Measurements from ENCODE around the gene PTPRJ. TPM values are rescaled to one million over a fixed set of nuclear protein-coding genes. Genes with fewer than 3 reads are reported as not detected.

PTPRJ gene
- total RNA-seq, 2 donors from 2014 or later: 3.4 to 8.0 TPM

DNA sequence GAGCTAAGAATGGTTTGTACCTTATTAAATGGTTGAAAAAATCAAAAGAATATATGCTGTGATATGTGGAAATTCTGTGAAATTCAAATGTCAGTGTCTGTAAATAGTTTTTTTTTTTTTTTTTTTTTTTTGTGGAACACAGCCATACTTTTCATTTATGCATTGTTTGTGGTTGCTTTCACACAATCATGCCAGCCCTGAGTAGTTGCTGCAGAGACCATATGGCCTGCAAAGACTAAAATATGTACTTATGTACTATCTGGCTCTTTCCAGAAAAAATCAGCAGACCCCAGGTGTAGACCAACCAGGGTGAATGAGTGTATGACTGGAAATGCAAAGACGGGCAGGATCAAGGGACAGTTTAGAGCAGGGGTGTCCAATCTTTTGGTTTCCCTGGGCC, 98.3 kb downstream of the PTPRJ start:
- no peaks in the 10 kb centered on the region for H3K36me3 ChIP-seq
- peaks cover 0 to 17% of the 10 kb centered on the region in 2 donors for H3K4me1 ChIP-seq
- no peaks in the 10 kb centered on the region for H3K27me3 ChIP-seq
- no peak for TF ChIP-seq CTCF (IDR thresholded peaks at IDR 0.05)
- DNase-seq (ENCODE audit: low spot score): no peak
- no peak overlapping the region for H3K4me3 ChIP-seq
- H3K27ac ChIP-seq: no peak overlapping the region
- no peaks in the 10 kb centered on the region for H3K9me3 ChIP-seq

GRCh38 chr11:48079596-48079995, 99.2 kb downstream of the PTPRJ start:
- Histone ChIP-seq H3K36me3 (no peaks in the 10 kb centered on the region), H3K27me3 (no peaks in the 10 kb centered on the region), H3K27ac (no peak overlapping the region), H3K4me1 (peaks cover 0 to 17% of the 10 kb centered on the region in 2 donors), H3K4me3 (no peak overlapping the region), H3K9me3 (no peaks in the 10 kb centered on the region)
- DNase-seq (ENCODE audit: low spot score): no peak
- no peak for TF ChIP-seq CTCF (IDR thresholded peaks at IDR 0.05)

GRCh38 chr11:48080301-48080861, 100.0 kb downstream of the PTPRJ start:
- Histone ChIP-seq H3K4me3 (no peak overlapping the region), H3K4me1 (peaks cover 0 to 17% of the 10 kb centered on the region in 2 donors), H3K9me3 (no peaks in the 10 kb centered on the region), H3K36me3 (no peaks in the 10 kb centered on the region), H3K27ac (peak overlapping the region; percentile 76 to 85), H3K27me3 (no peaks in the 10 kb centered on the region)
- TF ChIP-seq CTCF (IDR thresholded peaks at IDR 0.05): no peak
- DNase-seq (ENCODE audit: low spot score): no peak

GRCh38 chr11:48081151-48082010, 101.0 kb downstream of the PTPRJ start:
- Histone ChIP-seq H3K27me3 (no peaks in the 10 kb centered on the region), H3K4me1 (peaks cover 0 to 17% of the 10 kb centered on the region in 2 donors), H3K4me3 (peak overlapping the region in 1 of 2 donors; percentile 17), H3K27ac (peak overlapping the region; percentile 76 to 85), H3K9me3 (no peaks in the 10 kb centered on the region), H3K36me3 (no peaks in the 10 kb centered on the region)
- no peak for TF ChIP-seq CTCF (IDR thresholded peaks at IDR 0.05)
- peak; percentile 90 for DNase-seq (ENCODE audit: low spot score)

DNA sequence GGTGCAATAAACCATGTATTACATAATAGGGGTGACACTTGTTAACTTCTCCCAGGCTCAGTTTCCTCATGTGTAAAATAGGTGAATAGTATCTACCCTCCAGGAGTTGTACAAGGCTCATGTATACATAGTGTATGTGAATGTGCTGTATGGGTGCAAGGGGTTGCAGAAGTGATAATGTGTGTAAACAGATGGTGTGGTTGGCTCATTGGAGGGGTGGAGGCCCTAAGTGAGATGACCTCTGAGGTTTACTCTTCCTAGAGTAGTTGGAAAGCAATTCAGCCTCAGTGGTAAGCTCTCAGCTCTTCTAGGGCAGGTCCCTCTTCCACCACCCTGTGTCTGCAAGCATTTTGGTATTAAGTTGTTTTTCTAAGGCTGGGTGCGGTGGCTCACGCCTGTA, 102.4 kb downstream of the PTPRJ start:
- Histone ChIP-seq H3K27ac (no peak overlapping the region), H3K9me3 (no peaks in the 10 kb centered on the region)

More for the DNA sequence above, 102.4 kb downstream of the PTPRJ start:
- no peak for DNase-seq (ENCODE audit: low spot score)
- TF ChIP-seq CTCF (IDR thresholded peaks at IDR 0.05): no peak
- H3K4me1 ChIP-seq: peaks cover 0 to 20% of the 10 kb centered on the region in 2 donors
- no peaks in the 10 kb centered on the region for H3K36me3 ChIP-seq
- no peaks in the 10 kb centered on the region for H3K27me3 ChIP-seq
- no peak overlapping the region for H3K4me3 ChIP-seq
